ENCODE data around the gene PLCD3.

PLCD3 gene

GRCh38 chr17:45172541-45173286 is 40.4 kb upstream of the PLCD3 start:
- Histone ChIP-seq H4K20me1 (ENCODE audit: insufficient read depth, low read length) (no peaks in the 10 kb centered on the region), H3K9me2 (replicated peaks; ENCODE audit: insufficient read depth, low read length) (no peaks in the 10 kb centered on the region), H3K79me2 (ENCODE audit: low read length) (no peaks in the 10 kb centered on the region), H3F3A (ENCODE audit: insufficient read depth, low read length) (no peaks in the 10 kb centered on the region), H3K9ac (ENCODE audit: low read length) (peak overlapping the region; percentile 44; the same call in 1 of the 2 replicates), H3K4me3 (ENCODE audit: low read length) (peak overlapping the region; percentile 45), H3K27me3 (replicated peaks; ENCODE audit: insufficient read depth, low read length) (no peaks in the 10 kb centered on the region), H3K4me2 (ENCODE audit: low read depth, low read length) (peak overlapping the region; percentile 80), H3K4me1 (ENCODE audit: low read length) (no peaks in the 10 kb centered on the region), H3K36me3 (replicated peaks; ENCODE audit: insufficient read depth, low read length) (no peaks in the 10 kb centered on the region), H3K9me3 (replicated peaks; ENCODE audit: insufficient read depth, low read length) (no peaks in the 10 kb centered on the region), H2AFZ (ENCODE audit: low read length) (peak overlapping the region; percentile 89), H3K27ac (ENCODE audit: low read length) (peak overlapping the region; percentile 47; the same call in 1 of the 2 replicates)
- peak; percentile 48 for TF ChIP-seq CTCF (IDR thresholded peaks at IDR 0.05; ENCODE audit: low read length)
- TF ChIP-seq EZH2 (optimal IDR thresholded peaks at IDR 0.05; ENCODE audit: low read depth, low read length) = no peak
- peak; percentile 56 for DNase-seq

GRCh38 chr17:45172232-45172540 is 39.9 kb upstream of the PLCD3 start:
- Histone ChIP-seq H3K36me3 (replicated peaks; ENCODE audit: insufficient read depth, low read length) (no peaks in the 10 kb centered on the region), H2AFZ (ENCODE audit: low read length) (peak overlapping the region; percentile 10; the same call in 1 of the 2 replicates), H3F3A (ENCODE audit: insufficient read depth, low read length) (no peaks in the 10 kb centered on the region), H3K27me3 (replicated peaks; ENCODE audit: insufficient read depth, low read length) (no peaks in the 10 kb centered on the region), H3K4me2 (ENCODE audit: low read depth, low read length) (peak overlapping the region; percentile 80; the same call in 1 of the 2 replicates), H3K9ac (ENCODE audit: low read length) (no peak overlapping the region), H3K9me3 (replicated peaks; ENCODE audit: insufficient read depth, low read length) (no peaks in the 10 kb centered on the region), H3K27ac (ENCODE audit: low read length) (no peak overlapping the region), H3K9me2 (replicated peaks; ENCODE audit: insufficient read depth, low read length) (no peaks in the 10 kb centered on the region), H4K20me1 (ENCODE audit: insufficient read depth, low read length) (no peaks in the 10 kb centered on the region), H3K4me3 (ENCODE audit: low read length) (no peak overlapping the region), H3K79me2 (ENCODE audit: low read length) (no peaks in the 10 kb centered on the region), H3K4me1 (ENCODE audit: low read length) (no peaks in the 10 kb centered on the region)
- TF ChIP-seq EZH2phosphoT487 (IDR thresholded peaks at IDR 0.05; ENCODE audit: low read length) (no peak), EZH2 (optimal IDR thresholded peaks at IDR 0.05; ENCODE audit: low read depth, low read length) (no peak), CTCF (IDR thresholded peaks at IDR 0.05; ENCODE audit: low read length) (no peak)
- no peak for DNase-seq

GRCh38 chr17:45171338-45172231 is 39.3 kb upstream of the PLCD3 start:
- no peak overlapping the region for H3K4me2 ChIP-seq (ENCODE audit: low read depth, low read length)
- no peak overlapping the region for H3K9ac ChIP-seq (ENCODE audit: low read length)
- H4K20me1 ChIP-seq (ENCODE audit: insufficient read depth, low read length) = no peaks in the 10 kb centered on the region
- no peak for DNase-seq
- H3K36me3 ChIP-seq (replicated peaks; ENCODE audit: insufficient read depth, low read length) = no peaks in the 10 kb centered on the region
- no peaks in the 10 kb centered on the region for H3F3A ChIP-seq (ENCODE audit: insufficient read depth, low read length)
- TF ChIP-seq EZH2 (optimal IDR thresholded peaks at IDR 0.05; ENCODE audit: low read depth, low read length) (no peak), EZH2phosphoT487 (IDR thresholded peaks at IDR 0.05; ENCODE audit: low read length) (no peak), CTCF (IDR thresholded peaks at IDR 0.05; ENCODE audit: low read length) (no peak)
- H3K27ac ChIP-seq (ENCODE audit: low read length) = no peak overlapping the region
- no peak overlapping the region for H3K4me3 ChIP-seq (ENCODE audit: low read length)
- H3K9me2 ChIP-seq (replicated peaks; ENCODE audit: insufficient read depth, low read length) = no peaks in the 10 kb centered on the region
- H3K27me3 ChIP-seq (replicated peaks; ENCODE audit: insufficient read depth, low read length) = no peaks in the 10 kb centered on the region
- no peaks in the 10 kb centered on the region for H3K4me1 ChIP-seq (ENCODE audit: low read length)
- H2AFZ ChIP-seq (ENCODE audit: low read length) = peak overlapping the region; percentile 10; the same call in 1 of the 2 replicates
- H3K79me2 ChIP-seq (ENCODE audit: low read length) = no peaks in the 10 kb centered on the region
- no peaks in the 10 kb centered on the region for H3K9me3 ChIP-seq (replicated peaks; ENCODE audit: insufficient read depth, low read length)
